Measurements from ENCODE around the gene DNMBP. TPM values are rescaled to one million over a fixed set of nuclear protein-coding genes. Genes with fewer than 3 reads are reported as not detected.

Gene DNMBP
- total and polyA plus RNA-seq, 2 of the 8 experiments (the other 6 are each of a cell fraction or from before 2014, with no cell fraction given), result 19.1 to 26.4 TPM

GRCh38 chr10:99995269-99995668, 14.5 kb downstream of the DNMBP start (continued):
- TF ChIP-seq CTCF (IDR thresholded peaks at IDR 0.05; ENCODE audit: control extremely low read depth in 1 of 3, insufficient read depth in 1 of 3, low read depth in 1 of 3, low read length in 3 of 3), result no peak
- no peak for TF ChIP-seq POLR2AphosphoS5 (IDR thresholded peaks at IDR 0.05; ENCODE audit: low read depth, low read length)
- TF ChIP-seq ATF3 (IDR thresholded peaks at IDR 0.05; ENCODE audit: insufficient read depth, low read depth, low read length), result no peak
- no peak for TF ChIP-seq SUZ12 (IDR thresholded peaks at IDR 0.05; ENCODE audit: low read length)

Data from H1 (cell line).